IgD-negative memory B cell (primary cell): ENCODE measurements around the gene ABHD14A. TPM values are rescaled to one million over a fixed set of nuclear protein-coding genes. Genes with fewer than 3 reads are reported as not detected.
A peak's percentile ranks its signal among the peaks of the same experiment; 100 is the strongest.

Source experiments
- H3K27ac Mint-ChIP-seq, 3 donors: one replicate each; pipeline ENCODE4 v1.8.0; 2020 to 2022; ENCODE audit warnings: mild to moderate bottlenecking in 3 of 3, mixed read lengths in 3 of 3, moderate library complexity in 1 of 3
- H3K27me3 Mint-ChIP-seq: one replicate; pipeline ENCODE4 v1.8.0; 2021; ENCODE audit warnings: mixed read lengths
- H3K36me3 Mint-ChIP-seq: one replicate; pipeline ENCODE4 v1.8.0; 2020; ENCODE audit warnings: mild to moderate bottlenecking, mixed read lengths
- H3K4me1 Mint-ChIP-seq, 3 donors: one replicate each; pipeline ENCODE4 v1.8.0; 2020 to 2022; ENCODE audit warnings: mixed read lengths in 3 of 3, mild to moderate bottlenecking in 1 of 3
- H3K4me3 Mint-ChIP-seq, 4 donors: one replicate each; pipeline ENCODE4 v1.8.0; 2020 to 2022; ENCODE audit warnings: mild to moderate bottlenecking in 4 of 4, mixed read lengths in 4 of 4, moderate library complexity in 3 of 4
- H3K9me3 Mint-ChIP-seq, 3 donors: one replicate each; pipeline ENCODE4 v1.8.0; 2020 to 2021; ENCODE audit warnings: mixed read lengths in 3 of 3, mild to moderate bottlenecking in 1 of 3
- polyA plus RNA-seq: library from polyadenylated mRNA; unstranded; fragments of 300-500 nt; fragmentation: Illumina TruSeq; gene quantifications from one replicate; pipeline ENCODE4 v1.2.3, GENCODE V29; 2021

The ABHD14A gene
- polyA plus RNA-seq, 1 donor from 2014 or later, result 61.6 TPM

- H3K36me3 Mint-ChIP-seq, result peaks cover 2% of the 10 kb centered on the region
- peak overlapping the region in 1 of 3 donors; percentile 90 for H3K27ac Mint-ChIP-seq
- no peaks in the 10 kb centered on the region for H3K27me3 Mint-ChIP-seq
- H3K4me3 Mint-ChIP-seq, result no peak overlapping the region
- peaks cover 6 to 17% (median 12%) of the 10 kb centered on the region in 3 donors for H3K4me1 Mint-ChIP-seq
- no peaks in the 10 kb centered on the region for H3K9me3 Mint-ChIP-seq
These were observed 38.7 kb upstream of the ABHD14A start for GRCh38 chr3:51935886-51936755.

- Mint-ChIP-seq H3K27ac (peak overlapping the region in 1 of 3 donors; percentile 47), H3K4me3 (no peak overlapping the region), H3K36me3 (peaks cover 2% of the 10 kb centered on the region), H3K4me1 (peaks cover 12 to 18% (median 15%) of the 10 kb centered on the region in 3 donors), H3K27me3 (no peaks in the 10 kb centered on the region), H3K9me3 (no peaks in the 10 kb centered on the region)
These were observed 37.9 kb upstream of the ABHD14A start for GRCh38 chr3:51937014-51937413.

- no peaks in the 10 kb centered on the region for H3K27me3 Mint-ChIP-seq
- peak overlapping the region in 2 of 4 donors; percentile 58 to 66 for H3K4me3 Mint-ChIP-seq
- peak overlapping the region in 1 of 3 donors; percentile 47 for H3K27ac Mint-ChIP-seq
- peaks cover 2% of the 10 kb centered on the region for H3K36me3 Mint-ChIP-seq
- H3K9me3 Mint-ChIP-seq, result no peaks in the 10 kb centered on the region
- peaks cover 15 to 18% (median 15%) of the 10 kb centered on the region in 3 donors for H3K4me1 Mint-ChIP-seq
These were observed 37.0 kb upstream of the ABHD14A start for GRCh38 chr3:51937611-51938450.

GRCh38 chr3:51938780-51939425, 36.0 kb upstream of the ABHD14A start:
- H3K4me1 Mint-ChIP-seq, result peaks cover 15 to 20% (median 17%) of the 10 kb centered on the region in 3 donors
- H3K4me3 Mint-ChIP-seq, result peak overlapping the region in 2 of 4 donors; percentile 56 to 97
- peaks cover 2% of the 10 kb centered on the region for H3K36me3 Mint-ChIP-seq
- H3K27ac Mint-ChIP-seq, result no peak overlapping the region
- no peaks in the 10 kb centered on the region for H3K27me3 Mint-ChIP-seq
- H3K9me3 Mint-ChIP-seq, result no peaks in the 10 kb centered on the region

GRCh38 chr3:51940648-51941462, 34.0 kb upstream of the ABHD14A start:
- Mint-ChIP-seq H3K27me3 (no peaks in the 10 kb centered on the region), H3K36me3 (no peaks in the 10 kb centered on the region), H3K27ac (peak overlapping the region; percentile 1 to 81 (median 34)), H3K9me3 (no peaks in the 10 kb centered on the region), H3K4me3 (peak overlapping the region; percentile 92 to 97 (median 94)), H3K4me1 (peaks cover 15 to 20% (median 18%) of the 10 kb centered on the region in 3 donors)

GRCh38 chr3:51941463-51941797, 33.4 kb upstream of the ABHD14A start:
- Mint-ChIP-seq H3K27ac (peak overlapping the region in 2 of 3 donors; percentile 67 to 92), H3K4me3 (peak overlapping the region; percentile 92 to 97 (median 96)), H3K36me3 (no peaks in the 10 kb centered on the region), H3K4me1 (peaks cover 15 to 20% (median 18%) of the 10 kb centered on the region in 3 donors), H3K9me3 (no peaks in the 10 kb centered on the region), H3K27me3 (no peaks in the 10 kb centered on the region)

- H3K9me3 Mint-ChIP-seq, result no peaks in the 10 kb centered on the region
- no peaks in the 10 kb centered on the region for H3K36me3 Mint-ChIP-seq
- H3K27ac Mint-ChIP-seq, result peak within 1 kb of the TSS; percentile 67 to 92 (median 92)
- H3K4me3 Mint-ChIP-seq, result peak within 1 kb of the TSS; percentile 92 to 97 (median 96)
- H3K27me3 Mint-ChIP-seq, result no peaks in the 10 kb centered on the region
- peaks cover 15 to 20% (median 18%) of the 10 kb centered on the region in 3 donors for H3K4me1 Mint-ChIP-seq
These were observed 32.9 kb upstream of the ABHD14A start, which contains the start of the genes PARP3 and RRP9 for GRCh38 chr3:51941798-51942602. TSS of gene PARP3 (plus strand) at chr3:51942363. CDS start at chr3:51943356, 993 bp downstream. TSS of gene RRP9 (minus strand) at chr3:51941904. CDS start at chr3:51941867, 37 bp downstream.

- H3K27me3 Mint-ChIP-seq, result no peaks in the 10 kb centered on the region
- peaks cover 15 to 20% (median 18%) of the 10 kb centered on the region in 3 donors for H3K4me1 Mint-ChIP-seq
- peak overlapping the region; percentile 67 to 92 (median 83) for H3K27ac Mint-ChIP-seq
- H3K4me3 Mint-ChIP-seq, result peak overlapping the region; percentile 92 to 97 (median 96)
- no peaks in the 10 kb centered on the region for H3K9me3 Mint-ChIP-seq
- H3K36me3 Mint-ChIP-seq, result peaks cover 2% of the 10 kb centered on the region
These were observed 32.0 kb upstream of the ABHD14A start for GRCh38 chr3:51942603-51943450.

- H3K27ac Mint-ChIP-seq, result peak overlapping the region in 1 of 3 donors; percentile 33
- H3K36me3 Mint-ChIP-seq, result peaks cover 4% of the 10 kb centered on the region
- H3K4me1 Mint-ChIP-seq, result peaks cover 15 to 18% (median 18%) of the 10 kb centered on the region in 3 donors
- H3K9me3 Mint-ChIP-seq, result no peaks in the 10 kb centered on the region
- H3K4me3 Mint-ChIP-seq, result peak overlapping the region in 3 of 4 donors; percentile 56 to 97 (median 92)
- no peaks in the 10 kb centered on the region for H3K27me3 Mint-ChIP-seq
These were observed 31.1 kb upstream of the ABHD14A start for GRCh38 chr3:51943451-51944391.

GRCh38 chr3:51944451-51945021, 30.3 kb upstream of the ABHD14A start:
- Mint-ChIP-seq H3K4me1 (peaks cover 15 to 16% (median 15%) of the 10 kb centered on the region in 3 donors), H3K27ac (peak overlapping the region in 1 of 3 donors; percentile 33), H3K27me3 (no peaks in the 10 kb centered on the region), H3K36me3 (peaks cover 5% of the 10 kb centered on the region), H3K9me3 (no peaks in the 10 kb centered on the region), H3K4me3 (peak overlapping the region in 2 of 4 donors; percentile 17 to 56)

- Mint-ChIP-seq H3K4me1 (peaks cover 12 to 15% (median 14%) of the 10 kb centered on the region in 3 donors), H3K36me3 (peaks cover 5% of the 10 kb centered on the region), H3K27me3 (no peaks in the 10 kb centered on the region), H3K9me3 (no peaks in the 10 kb centered on the region), H3K4me3 (no peak overlapping the region), H3K27ac (peak overlapping the region in 1 of 3 donors; percentile 42)
These were observed 29.6 kb upstream of the ABHD14A start for GRCh38 chr3:51945031-51945840.
